Keratinocyte (primary cell): ENCODE results near the gene NFAT5. TPM values are rescaled to one million over a fixed set of nuclear protein-coding genes. Genes with fewer than 3 reads are reported as not detected.

Experiments used
- DNase-seq: peaks from one replicate; pipeline ENCODE4 v3.0.0-alpha.2; 2011; ENCODE audit warnings: low read depth, missing footprints, low spot score
- FAIRE-seq: peaks from 2 replicates; lab custom pipeline; 2011; peaks lifted over from hg19 to GRCh38; lab: Jason Lieb, UNC
- H2AFZ ChIP-seq: 2 replicates; pipeline ENCODE4 v1.6.0; 2012; ENCODE audit warnings: low read length, control low read depth, inconsistent platforms; ENCODE audit not compliant: control insufficient read depth
- H3K27ac ChIP-seq: 2 replicates; pipeline ENCODE4 v1.5.1; 2011; ENCODE audit warnings: low read length; ENCODE audit not compliant: control insufficient read depth, insufficient read depth
- H3K27me3 ChIP-seq: 3 replicates; pipeline ENCODE4 v1.6.0; 2011; ENCODE audit warnings: low read length; ENCODE audit not compliant: control insufficient read depth, insufficient read depth; ENCODE audit errors: extremely low read depth
- H3K36me3 ChIP-seq, 2 experiments: 2 replicates in 1 of 2; 3 replicates in 1 of 2; pipeline ENCODE4 v1.5.1; 2011; ENCODE audit warnings: low read length in 2 of 2, mild to moderate bottlenecking in 1 of 2; ENCODE audit not compliant: control insufficient read depth in 2 of 2, insufficient read depth in 2 of 2; ENCODE audit errors: extremely low read depth in 1 of 2
- H3K4me1 ChIP-seq: 3 replicates; pipeline ENCODE4 v1.5.1; 2011; ENCODE audit warnings: low read length; ENCODE audit not compliant: control insufficient read depth, insufficient read depth; ENCODE audit errors: extremely low read depth
- H3K4me2 ChIP-seq: 3 replicates; pipeline ENCODE4 v1.6.0; 2011; ENCODE audit warnings: low read depth, low read length; ENCODE audit not compliant: control insufficient read depth, insufficient read depth; ENCODE audit errors: extremely low read depth
- H3K4me3 ChIP-seq, 3 experiments: fragments of 200-600 bp in 1 of 3; sonication (generic) in 1 of 3; 2 replicates in 2 of 3; 3 replicates in 1 of 3; pipeline ENCODE4 v1.5.1; 2011 to 2016; ENCODE audit warnings: low read length in 3 of 3, mild to moderate bottlenecking in 3 of 3, control low read depth in 2 of 3, inconsistent platforms in 1 of 3, low read depth in 1 of 3, mixed read lengths in 1 of 3, mixed run types in 1 of 3, moderate library complexity in 1 of 3; ENCODE audit not compliant: control insufficient read depth in 2 of 3, insufficient read depth in 2 of 3; ENCODE audit errors: extremely low read depth in 1 of 3
- H3K79me2 ChIP-seq: 2 replicates; pipeline ENCODE4 v1.6.0; 2012; ENCODE audit warnings: low read length; ENCODE audit not compliant: control insufficient read depth, insufficient read depth
- H3K9ac ChIP-seq: 3 replicates; pipeline ENCODE4 v1.6.0; 2011; ENCODE audit warnings: low read length; ENCODE audit not compliant: control insufficient read depth, insufficient read depth; ENCODE audit errors: extremely low read depth
- H3K9me1 ChIP-seq: 3 replicates; pipeline ENCODE4 v1.6.0; 2011; ENCODE audit warnings: low read length; ENCODE audit not compliant: control insufficient read depth, insufficient read depth; ENCODE audit errors: extremely low read depth
- H3K9me3 ChIP-seq: 2 replicates; pipeline ENCODE4 v1.5.1; 2012; ENCODE audit warnings: low read depth, low read length; ENCODE audit not compliant: control insufficient read depth
- H4K20me1 ChIP-seq: 3 replicates; pipeline ENCODE4 v1.6.0; 2011; ENCODE audit warnings: low read length; ENCODE audit not compliant: control insufficient read depth, insufficient read depth; ENCODE audit errors: extremely low read depth
- CTCF ChIP-seq, 3 experiments: IDR thresholded peaks in 1 of 3; conservative IDR thresholded peaks in 1 of 3; optimal IDR thresholded peaks in 1 of 3; 2 replicates in 2 of 3; 3 replicates in 1 of 3; pipeline versions ENCODE3 to v1.5.1; 2011; ENCODE audit warnings: low read length in 3 of 3, mild to moderate bottlenecking in 3 of 3, moderate library complexity in 2 of 3, control low read depth in 1 of 3, inconsistent platforms in 1 of 3; ENCODE audit not compliant: insufficient read depth in 2 of 3; ENCODE audit errors: extremely low read depth in 1 of 3
- EZH2 ChIP-seq: IDR thresholded peaks from one replicate; pipeline ENCODE4 v1.6.1; 2012; ENCODE audit warnings: inconsistent platforms, mild to moderate bottlenecking, low read length, moderate library complexity
- dilution Hi-C: fragments of 300-500 bp; cut with MboI; formaldehyde crosslinking; loops from one replicate; pipeline ENCODE4 v1.7.0; 2020; ENCODE audit warnings: low sequenced_read_pairs; ENCODE audit not compliant: extremely low pct_ligation_motif_present
- polyA plus RNA-seq, 5 experiments: library from polyadenylated mRNA; depleted of rRNA in 3 of 5; stranded (reverse) in 3 of 5; stranded (forward) in 1 of 5; unstranded in 1 of 5; fragments of >200 nt; gene quantifications; 1 replicate in 1 of 5; 2 replicates in 3 of 5; 3 replicates in 1 of 5; pipeline versions ENCODE4 v1.2.1 to v1.2.3, GENCODE V29; 2011 to 2012; ENCODE audit warnings: missing spikeins in 2 of 5, low read depth in 1 of 5, low replicate concordance in 1 of 5
- small RNA-seq, 3 experiments: library from RNA; depleted of rRNA; stranded (forward); fragments of <200 nt; gene quantifications; one replicate each; pipeline ENCODE3, GENCODE V24; 2012; ENCODE audit warnings: low read depth in 3 of 3, low replicate concordance in 1 of 3; ENCODE audit not compliant: insufficient read length in 3 of 3

Gene NFAT5
- polyA plus RNA-seq, 1 donor (not counting 4 experiments of a cell fraction or from before 2014, with no cell fraction given), result 24.9 TPM

DNA sequence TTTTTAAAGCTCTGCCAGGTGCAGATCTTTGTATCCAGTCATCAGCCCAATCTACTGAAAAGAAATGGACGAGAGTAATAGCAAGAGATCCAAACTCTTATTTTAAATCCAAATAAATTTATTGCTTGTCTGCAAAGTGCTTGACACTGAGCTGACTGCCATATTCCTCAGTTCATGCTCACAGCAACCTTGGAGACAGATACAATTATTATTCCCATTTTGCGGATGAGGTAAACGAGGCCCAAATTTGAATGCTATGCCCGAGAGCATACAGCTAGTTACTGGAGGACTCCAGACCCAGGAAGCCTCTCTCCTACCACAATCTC, 188.3 kb downstream of the NFAT5 start:
- H3K36me3 ChIP-seq, result peaks cover 9 to 15% of the 10 kb centered on the region in 2 experiments
- no peaks in the 10 kb centered on the region for H3K9me1 ChIP-seq
- H3K9me3 ChIP-seq, result no peaks in the 10 kb centered on the region
- dilution Hi-C loops, result no loop called here
- peak overlapping the region; percentile 70 for H3K4me2 ChIP-seq
- no peaks in the 10 kb centered on the region for H4K20me1 ChIP-seq
- peak overlapping the region; percentile 96 for H2AFZ ChIP-seq
- H3K27ac ChIP-seq, result peak overlapping the region; percentile 95
- H3K27me3 ChIP-seq, result no peaks in the 10 kb centered on the region
- DNase-seq (no peak), FAIRE-seq (no peak)
- peak overlapping the region; percentile 74 to 100 (median 99) for H3K4me3 ChIP-seq
- H3K9ac ChIP-seq, result peak overlapping the region; percentile 97
- no peak for TF ChIP-seq CTCF (optimal IDR thresholded peaks at IDR 0.05 in 1 of 3, IDR thresholded peaks at IDR 0.05 in 1 of 3, conservative IDR thresholded peaks at IDR 0.05 in 1 of 3; ENCODE audit: extremely low read depth in 1 of 3, insufficient read depth in 2 of 3, low read length in 3 of 3)
- no peak for TF ChIP-seq EZH2
- peaks cover 4% of the 10 kb centered on the region for H3K4me1 ChIP-seq
- peaks cover 44% of the 10 kb centered on the region for H3K79me2 ChIP-seq

Small RNAs within 50 kb of the gene (small RNA-seq; reads per million reads assigned to genes)
- 0 reads per million in 3 experiments for gene MIR1538

Other genes starting within 250 kb of the NFAT5 start
- gene PDF, start 235.4 kb upstream of the NFAT5 start, polyA plus RNA-seq, result 3.0 to 8.8 TPM (median 4.1 TPM) in 3 replicates
- 16.0 to 22.8 TPM (median 22.8 TPM) in 3 replicates for gene COG8, start 226.4 kb upstream of the NFAT5 start, polyA plus RNA-seq
- 17.2 to 31.3 TPM (median 26.9 TPM) in 3 replicates for gene NIP7, start 226.2 kb upstream of the NFAT5 start, polyA plus RNA-seq
- gene TMED6, start 214.2 kb upstream of the NFAT5 start, polyA plus RNA-seq, result 0.09 to 0.22 TPM in 2 of 3 replicates, not detected in the other
- gene TERF2, start 180.0 kb upstream of the NFAT5 start, polyA plus RNA-seq, result 11.4 to 18.0 TPM (median 16.8 TPM) in 3 replicates
- 204 to 287 TPM (median 246 TPM) in 3 replicates for gene CYB5B, start 141.3 kb upstream of the NFAT5 start, polyA plus RNA-seq
- gene NQO1, start 160.6 kb downstream of the NFAT5 start, polyA plus RNA-seq, result 92.6 to 166 TPM (median 149 TPM) in 3 replicates
- 63.0 to 87.4 TPM (median 65.5 TPM) in 3 replicates for gene NOB1, start 189.0 kb downstream of the NFAT5 start, polyA plus RNA-seq
- 3.1 to 14.8 TPM (median 6.9 TPM) in 3 replicates for gene WWP2, start 196.4 kb downstream of the NFAT5 start, polyA plus RNA-seq